Endodermal cell (in vitro differentiated cells): ENCODE results near the gene ZMAT5. TPM values are rescaled to one million over a fixed set of nuclear protein-coding genes. Genes with fewer than 3 reads are reported as not detected.

Experiments used
- DNase-seq: peaks from one replicate; pipeline ENCODE4 v3.0.0-alpha.2; 2017
- H3K27ac ChIP-seq: 2 replicates; pipeline ENCODE4 v1.5.1; 2013; ENCODE audit warnings: mild to moderate bottlenecking, low read depth, low read length, moderate library complexity
- H3K27me3 ChIP-seq: 2 replicates; pipeline ENCODE4 v1.6.1; 2013; ENCODE audit warnings: mild to moderate bottlenecking, low read length, moderate library complexity; ENCODE audit not compliant: insufficient read depth, control insufficient read depth, poor library complexity, severe bottlenecking
- H3K36me3 ChIP-seq: 2 replicates; pipeline ENCODE4 v1.7.0; 2013; ENCODE audit warnings: mild to moderate bottlenecking, low read length, moderate library complexity; ENCODE audit not compliant: control insufficient read depth, insufficient read depth
- H3K4me1 ChIP-seq: one replicate; pipeline ENCODE4 v1.7.0; 2013; ENCODE audit warnings: low read length; ENCODE audit not compliant: control insufficient read depth, insufficient read depth
- H3K4me3 ChIP-seq: 2 replicates; pipeline ENCODE4 v1.5.1; 2013; ENCODE audit warnings: mild to moderate bottlenecking, low read length, moderate library complexity
- H3K9ac ChIP-seq: 2 replicates; pipeline ENCODE4 v1.6.1; 2013; ENCODE audit warnings: mild to moderate bottlenecking, low read length, moderate library complexity; ENCODE audit not compliant: poor library complexity, severe bottlenecking; ENCODE audit errors: extremely low read depth
- H3K9me3 ChIP-seq: 2 replicates; pipeline ENCODE4 v1.6.1; 2013; ENCODE audit warnings: mild to moderate bottlenecking, low read length, moderate library complexity; ENCODE audit not compliant: control insufficient read depth
- H3K27ac Mint-ChIP-seq: 2 replicates; pipeline ENCODE4 v1.8.0; 2020; ENCODE audit warnings: mixed read lengths
- H3K27me3 Mint-ChIP-seq: 2 replicates; pipeline ENCODE4 v1.8.0; 2021; ENCODE audit warnings: mild to moderate bottlenecking, mixed read lengths; ENCODE audit not compliant: insufficient read depth
- H3K36me3 Mint-ChIP-seq: 2 replicates; pipeline ENCODE4 v1.8.0; 2020; ENCODE audit warnings: low read depth, mixed read lengths
- H3K4me1 Mint-ChIP-seq: 2 replicates; pipeline ENCODE4 v1.8.0; 2020; ENCODE audit warnings: mixed read lengths
- H3K4me3 Mint-ChIP-seq: 2 replicates; pipeline ENCODE4 v1.8.0; 2020; ENCODE audit warnings: mild to moderate bottlenecking, moderate library complexity, mixed read lengths
- H3K9me3 Mint-ChIP-seq: 2 replicates; pipeline ENCODE4 v1.8.0; 2020; ENCODE audit warnings: mild to moderate bottlenecking, mixed read lengths
- WGBS, 2 experiments: methylation state at CpG; one replicate each; pipeline versions ENCODE4 v1.1.5 to v1.1.7; 2013; ENCODE audit warnings: missing lambda C conversion rate in 2 of 2, mixed read lengths in 1 of 2; ENCODE audit not compliant: insufficient coverage in 1 of 2, insufficient read length in 1 of 2; 5-methylcytosine and 5-hydroxymethylcytosine counted together
- total RNA-seq, 2 donors: library from RNA; stranded (reverse); fragmentation: NEBNext Ultra II Directional in 1 of 2; extraction: Animal tissue kit (Norgen Biotek cat#: 25700) in 1 of 2; gene quantifications; 2 replicates in 1 of 2; 3 replicates in 1 of 2; pipeline ENCODE4 v1.2.1, GENCODE V29; 2021
- TF ChIP-seq, protein P1 (sequence below): fragments of 200-600 bp; sonication (generic); conservative IDR thresholded peaks from 2 replicates; pipeline ENCODE4 v1.5.0; 2021; ENCODE audit warnings: antibody characterized with exemption, mild to moderate bottlenecking

ZMAT5 gene
- total RNA-seq, 2 donors from 2014 or later = 15.5 to 22.5 TPM

DNA sequence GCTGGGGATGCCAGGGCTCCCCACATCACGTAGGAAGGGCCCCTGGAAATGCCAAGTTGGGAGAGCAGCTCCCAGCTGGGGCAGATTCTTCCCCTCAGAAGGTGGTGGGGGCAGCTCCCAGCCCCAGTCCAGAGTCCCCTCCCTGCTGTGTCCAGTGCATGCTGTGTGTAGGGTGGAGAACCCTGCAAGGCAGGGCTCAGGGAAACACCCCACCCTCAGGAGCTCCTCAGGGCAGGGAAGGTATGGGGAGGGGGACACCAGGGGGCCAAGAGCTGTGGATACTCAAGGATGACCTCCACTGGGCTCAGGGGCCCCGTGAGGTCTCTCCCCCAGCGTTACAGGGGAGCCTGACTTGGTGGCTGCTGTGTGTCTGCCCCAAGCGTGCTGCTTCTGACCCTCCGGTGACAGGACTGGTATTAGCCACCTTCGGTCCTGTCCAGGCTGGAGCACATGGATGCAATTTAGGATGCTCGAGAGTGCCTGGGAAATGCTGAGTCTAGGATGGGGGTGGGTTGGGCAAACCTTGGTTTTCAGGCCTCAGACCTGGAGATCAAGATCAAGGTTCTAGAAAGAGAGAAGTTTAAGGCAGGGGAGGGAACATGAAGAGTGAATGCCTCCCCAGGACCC lies 63.1 kb downstream of the ZMAT5 start:
- Mint-ChIP-seq H3K27ac (no peak overlapping the region), H3K9me3 (no peaks in the 10 kb centered on the region), H3K36me3 (no peaks in the 10 kb centered on the region), H3K4me1 (peaks cover 22% of the 10 kb centered on the region), H3K4me3 (peak overlapping the region; percentile 8), H3K27me3 (peaks cover 30% of the 10 kb centered on the region)
- peaks cover 9% of the 10 kb centered on the region for H3K27me3 ChIP-seq
- H3K9ac ChIP-seq = no peak overlapping the region
- WGBS, 2 experiments = 21 to 39% methylated on average over 7 of the region's 7 CpGs
- H3K4me3 ChIP-seq = no peak overlapping the region
- peak overlapping the region; percentile 38 for H3K27ac ChIP-seq
- no peaks in the 10 kb centered on the region for H3K36me3 ChIP-seq
- TF ChIP-seq, protein P1, sequence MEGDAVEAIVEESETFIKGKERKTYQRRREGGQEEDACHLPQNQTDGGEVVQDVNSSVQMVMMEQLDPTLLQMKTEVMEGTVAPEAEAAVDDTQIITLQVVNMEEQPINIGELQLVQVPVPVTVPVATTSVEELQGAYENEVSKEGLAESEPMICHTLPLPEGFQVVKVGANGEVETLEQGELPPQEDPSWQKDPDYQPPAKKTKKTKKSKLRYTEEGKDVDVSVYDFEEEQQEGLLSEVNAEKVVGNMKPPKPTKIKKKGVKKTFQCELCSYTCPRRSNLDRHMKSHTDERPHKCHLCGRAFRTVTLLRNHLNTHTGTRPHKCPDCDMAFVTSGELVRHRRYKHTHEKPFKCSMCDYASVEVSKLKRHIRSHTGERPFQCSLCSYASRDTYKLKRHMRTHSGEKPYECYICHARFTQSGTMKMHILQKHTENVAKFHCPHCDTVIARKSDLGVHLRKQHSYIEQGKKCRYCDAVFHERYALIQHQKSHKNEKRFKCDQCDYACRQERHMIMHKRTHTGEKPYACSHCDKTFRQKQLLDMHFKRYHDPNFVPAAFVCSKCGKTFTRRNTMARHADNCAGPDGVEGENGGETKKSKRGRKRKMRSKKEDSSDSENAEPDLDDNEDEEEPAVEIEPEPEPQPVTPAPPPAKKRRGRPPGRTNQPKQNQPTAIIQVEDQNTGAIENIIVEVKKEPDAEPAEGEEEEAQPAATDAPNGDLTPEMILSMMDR = no peak
- H3K9me3 ChIP-seq = no peaks in the 10 kb centered on the region
- H3K4me1 ChIP-seq = peaks cover 24% of the 10 kb centered on the region
- DNase-seq = no peak

DNA sequence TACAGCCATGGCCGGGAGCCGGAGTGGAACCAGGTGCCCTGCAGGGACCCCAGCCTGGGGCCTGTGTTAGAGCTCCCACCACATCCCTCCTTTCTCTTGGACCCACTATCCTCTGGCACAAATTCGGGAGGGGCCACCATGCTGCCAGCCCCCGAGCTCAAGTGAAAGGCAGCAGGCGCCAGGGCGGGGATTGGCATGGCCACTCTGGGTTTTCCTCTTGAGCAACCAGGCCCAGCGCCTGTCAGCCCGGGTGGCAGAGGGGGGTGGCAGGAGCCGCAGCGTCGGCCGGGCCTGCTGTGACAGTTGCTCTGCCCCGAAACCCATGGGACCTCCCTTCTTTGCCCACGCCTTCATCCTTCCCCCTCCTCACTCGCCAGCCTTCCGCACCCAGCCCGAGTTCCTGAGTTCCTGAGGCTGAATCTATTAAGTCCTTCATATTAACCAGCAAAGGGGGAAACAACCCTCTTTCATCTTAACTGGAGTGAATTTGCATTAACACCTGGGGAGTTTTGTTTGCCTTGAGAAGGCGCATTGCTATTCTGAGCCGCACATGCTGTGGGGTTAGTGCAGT lies 63.8 kb downstream of the ZMAT5 start:
- Mint-ChIP-seq H3K4me1 (peaks cover 22% of the 10 kb centered on the region), H3K27ac (no peak overlapping the region), H3K4me3 (peak overlapping the region; percentile 8), H3K36me3 (no peaks in the 10 kb centered on the region), H3K9me3 (no peaks in the 10 kb centered on the region), H3K27me3 (peaks cover 27% of the 10 kb centered on the region)
- DNase-seq = no peak
- Histone ChIP-seq H3K27ac (peak overlapping the region; percentile 38), H3K4me1 (peaks cover 24% of the 10 kb centered on the region), H3K27me3 (peaks cover 9% of the 10 kb centered on the region), H3K9ac (no peak overlapping the region), H3K9me3 (no peaks in the 10 kb centered on the region), H3K4me3 (no peak overlapping the region), H3K36me3 (no peaks in the 10 kb centered on the region)
- 33 to 35% methylated on average over 11 to 19 of the region's 19 CpGs for WGBS, 2 experiments
- TF ChIP-seq, protein P1 = no peak

DNA sequence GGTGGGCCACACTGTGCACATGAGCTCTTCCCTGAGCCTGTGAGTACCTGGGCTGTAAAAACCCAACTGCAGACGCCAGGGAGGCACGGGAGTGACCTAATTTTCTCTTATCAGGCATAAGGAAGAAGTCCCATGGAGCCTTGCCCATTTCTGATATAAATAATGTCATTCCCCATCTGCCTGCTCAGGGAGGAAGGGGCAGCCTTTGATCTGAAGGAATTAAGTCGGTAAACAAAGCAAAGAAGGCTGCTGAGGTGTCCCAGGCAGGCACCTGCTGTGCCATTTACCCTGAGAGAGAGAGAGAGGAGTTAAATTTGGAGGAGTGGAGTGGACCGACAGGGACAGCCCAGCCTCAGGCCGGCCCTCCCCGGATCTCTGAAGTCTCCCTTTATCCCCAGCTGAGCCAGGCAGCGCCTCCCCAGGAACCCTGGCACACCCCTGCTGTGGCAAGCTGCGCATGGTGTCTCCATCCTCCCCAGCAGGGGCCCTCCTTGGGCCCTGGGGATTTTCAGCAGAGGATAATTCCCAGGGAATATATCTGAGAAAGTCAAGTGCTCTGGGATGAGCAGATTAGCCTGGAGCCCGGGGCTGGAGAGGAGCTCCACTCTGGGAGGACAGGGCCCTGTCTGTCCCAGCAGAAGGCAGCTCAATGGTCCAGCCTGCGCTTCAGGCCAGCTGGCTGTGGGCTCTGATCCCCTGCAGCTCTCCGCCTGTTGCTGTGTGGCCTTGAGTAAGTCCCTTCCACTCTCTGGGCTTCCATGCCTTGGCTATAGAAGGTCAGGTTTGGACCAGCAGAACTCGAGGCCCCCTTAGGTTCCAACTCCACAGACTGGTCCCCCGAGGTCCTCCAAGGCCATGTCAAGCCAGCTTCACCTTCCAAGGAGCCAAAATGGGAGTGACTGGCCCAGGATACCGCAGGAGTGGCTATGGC lies 64.5 kb downstream of the ZMAT5 start:
- no peaks in the 10 kb centered on the region for H3K36me3 Mint-ChIP-seq
- H3K27ac Mint-ChIP-seq = peak overlapping the region; percentile 28
- peaks cover 22% of the 10 kb centered on the region for H3K4me1 Mint-ChIP-seq
- Histone ChIP-seq H3K4me1 (peaks cover 24% of the 10 kb centered on the region), H3K9me3 (no peaks in the 10 kb centered on the region), H3K9ac (no peak overlapping the region), H3K27me3 (peaks cover 9% of the 10 kb centered on the region), H3K4me3 (no peak overlapping the region), H3K36me3 (no peaks in the 10 kb centered on the region), H3K27ac (peak overlapping the region; percentile 12)
- TF ChIP-seq, protein P1 = peak; percentile 16
- DNase-seq = peak; percentile 77
- H3K4me3 Mint-ChIP-seq = no peak overlapping the region
- H3K27me3 Mint-ChIP-seq = peaks cover 23% of the 10 kb centered on the region
- H3K9me3 Mint-ChIP-seq = no peaks in the 10 kb centered on the region
- 27 to 48% methylated on average over 10 to 14 of the region's 14 CpGs for WGBS, 2 experiments
